Measurements from ENCODE around the gene IZUMO4.

Gene IZUMO4

DNA sequence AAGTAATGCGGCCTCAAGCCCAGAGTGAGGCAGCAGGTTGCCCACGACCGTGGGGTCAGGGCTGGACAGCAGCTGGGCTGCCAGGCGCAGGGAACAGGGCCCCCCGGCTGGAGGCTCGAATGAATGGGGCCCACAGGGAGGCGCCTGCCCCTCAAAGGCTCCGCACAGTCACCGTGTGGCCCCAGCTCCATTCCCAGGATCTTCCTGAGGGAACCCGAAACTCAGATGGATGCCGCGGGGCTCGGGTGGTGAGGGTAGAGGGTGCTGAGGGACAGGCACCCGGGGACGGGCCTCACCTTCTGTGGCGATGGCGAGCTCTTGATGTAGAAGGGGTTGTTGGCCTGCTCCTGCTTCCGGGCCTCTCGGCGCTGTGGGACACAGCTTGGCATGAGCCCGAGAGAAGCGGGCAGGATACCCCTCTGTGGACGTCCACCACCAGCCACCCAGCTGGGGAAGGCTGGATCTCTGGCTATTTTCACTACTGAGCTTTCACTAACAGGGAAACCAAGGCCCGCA, 19.3 kb downstream of the IZUMO4 start:
- TF ChIP-seq REST (IDR thresholded peaks at IDR 0.05; ENCODE audit: insufficient read depth in 1 of 2, low read depth in 2 of 2, low read length in 2 of 2) (no peak), POLR2AphosphoS5 (IDR thresholded peaks at IDR 0.05; ENCODE audit: low read depth, low read length) (no peak), FOXP2 (optimal IDR thresholded peaks at IDR 0.05; ENCODE audit: borderline replicate concordance, extremely low read depth, extremely low read length, insufficient read depth) (no peak), TAF1 (IDR thresholded peaks at IDR 0.05; ENCODE audit: borderline replicate concordance, insufficient read depth, low read length) (no peak), SIN3A (IDR thresholded peaks at IDR 0.05; ENCODE audit: borderline replicate concordance, insufficient read depth, low read length) (no peak)

GRCh38 chr19:2116507-2116906, 19.8 kb downstream of the IZUMO4 start:
- TF ChIP-seq TAF1 (IDR thresholded peaks at IDR 0.05; ENCODE audit: borderline replicate concordance, insufficient read depth, low read length), result no peak
- no peak for TF ChIP-seq POLR2AphosphoS5 (IDR thresholded peaks at IDR 0.05; ENCODE audit: low read depth, low read length)
- no peak for TF ChIP-seq SIN3A (IDR thresholded peaks at IDR 0.05; ENCODE audit: borderline replicate concordance, insufficient read depth, low read length)
- no peak for TF ChIP-seq REST (IDR thresholded peaks at IDR 0.05; ENCODE audit: insufficient read depth in 1 of 2, low read depth in 2 of 2, low read length in 2 of 2)
- no peak for TF ChIP-seq FOXP2 (optimal IDR thresholded peaks at IDR 0.05; ENCODE audit: borderline replicate concordance, extremely low read depth, extremely low read length, insufficient read depth)

GRCh38 chr19:2117215-2117960, 20.7 kb downstream of the IZUMO4 start:
- TF ChIP-seq FOXP2 (optimal IDR thresholded peaks at IDR 0.05; ENCODE audit: borderline replicate concordance, extremely low read depth, extremely low read length, insufficient read depth) (no peak), REST (IDR thresholded peaks at IDR 0.05; ENCODE audit: insufficient read depth in 1 of 2, low read depth in 2 of 2, low read length in 2 of 2) (no peak), SIN3A (IDR thresholded peaks at IDR 0.05; ENCODE audit: borderline replicate concordance, insufficient read depth, low read length) (no peak), POLR2AphosphoS5 (IDR thresholded peaks at IDR 0.05; ENCODE audit: low read depth, low read length) (no peak), TAF1 (IDR thresholded peaks at IDR 0.05; ENCODE audit: borderline replicate concordance, insufficient read depth, low read length) (no peak)

DNA sequence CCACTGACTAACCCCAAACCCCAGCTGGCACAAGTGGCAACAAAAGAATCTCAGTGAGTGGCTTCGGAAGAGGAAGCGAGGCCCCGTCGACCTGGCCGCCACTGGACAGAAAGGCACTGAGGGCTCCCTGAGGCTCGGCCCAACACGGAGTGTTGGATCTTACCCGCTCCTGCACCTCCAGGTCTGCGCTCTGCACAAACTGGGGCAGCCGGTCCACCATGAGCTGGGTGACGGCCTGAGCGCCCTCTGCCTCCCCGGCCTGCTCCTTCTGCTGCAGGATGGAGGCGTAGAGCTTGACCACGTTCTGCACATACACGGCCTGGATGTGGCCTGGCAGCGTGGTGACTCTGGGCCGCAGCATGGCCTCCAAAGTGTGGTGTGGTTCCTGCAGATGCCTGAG, 21.7 kb downstream of the IZUMO4 start:
- no peak for TF ChIP-seq POLR2AphosphoS5 (IDR thresholded peaks at IDR 0.05; ENCODE audit: low read depth, low read length)
- TF ChIP-seq SIN3A (IDR thresholded peaks at IDR 0.05; ENCODE audit: borderline replicate concordance, insufficient read depth, low read length), result no peak
- TF ChIP-seq REST (IDR thresholded peaks at IDR 0.05; ENCODE audit: insufficient read depth in 1 of 2, low read depth in 2 of 2, low read length in 2 of 2), result no peak
- TF ChIP-seq TAF1 (IDR thresholded peaks at IDR 0.05; ENCODE audit: borderline replicate concordance, insufficient read depth, low read length), result no peak
- no peak for TF ChIP-seq FOXP2 (optimal IDR thresholded peaks at IDR 0.05; ENCODE audit: borderline replicate concordance, extremely low read depth, extremely low read length, insufficient read depth)
